Measurements from ENCODE around the gene SLC38A10.

The SLC38A10 gene

DNA sequence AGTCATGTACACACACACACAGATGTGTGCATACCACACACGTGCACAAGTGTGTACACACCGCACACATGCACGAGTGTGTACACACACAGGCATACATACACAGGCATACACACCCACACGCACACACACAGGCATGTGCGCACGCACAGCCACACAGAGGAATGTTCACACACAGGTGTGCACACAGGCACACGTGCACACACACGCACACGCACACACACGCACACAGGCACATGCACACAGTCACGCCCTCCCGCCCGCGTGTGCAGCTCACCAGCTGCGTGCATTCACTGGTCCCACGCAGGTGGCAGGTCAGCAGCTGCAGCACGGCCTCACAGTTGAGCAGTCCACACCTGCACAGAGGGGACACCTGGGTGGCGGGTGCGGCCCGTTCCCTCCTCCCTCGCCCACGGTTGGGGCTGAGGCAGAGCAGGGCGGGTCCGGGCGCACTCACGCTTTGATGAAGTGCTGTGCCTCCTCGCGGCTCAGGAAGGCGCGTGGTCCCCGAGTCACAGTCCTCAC lies 63.9 kb downstream of the SLC38A10 start:
- Histone ChIP-seq H3K9me3 (ENCODE audit: control insufficient read depth, low read length) (no peaks in the 10 kb centered on the region), H3K27me3 (ENCODE audit: control insufficient read depth, insufficient read depth, low read length) (no peaks in the 10 kb centered on the region), H3K9ac (no peak overlapping the region), H3K36me3 (ENCODE audit: control insufficient read depth, insufficient read depth, low read length) (no peaks in the 10 kb centered on the region), H2AFZ (no peak overlapping the region), H3K4me2 (ENCODE audit: low read length) (no peak overlapping the region), H3K4me1 (no peaks in the 10 kb centered on the region), H3K79me2 (peaks cover 2% of the 10 kb centered on the region), H3K4me3 (ENCODE audit: low read depth, low read length) (no peak overlapping the region), H3K27ac (no peak overlapping the region)
- TF ChIP-seq, protein P1, sequence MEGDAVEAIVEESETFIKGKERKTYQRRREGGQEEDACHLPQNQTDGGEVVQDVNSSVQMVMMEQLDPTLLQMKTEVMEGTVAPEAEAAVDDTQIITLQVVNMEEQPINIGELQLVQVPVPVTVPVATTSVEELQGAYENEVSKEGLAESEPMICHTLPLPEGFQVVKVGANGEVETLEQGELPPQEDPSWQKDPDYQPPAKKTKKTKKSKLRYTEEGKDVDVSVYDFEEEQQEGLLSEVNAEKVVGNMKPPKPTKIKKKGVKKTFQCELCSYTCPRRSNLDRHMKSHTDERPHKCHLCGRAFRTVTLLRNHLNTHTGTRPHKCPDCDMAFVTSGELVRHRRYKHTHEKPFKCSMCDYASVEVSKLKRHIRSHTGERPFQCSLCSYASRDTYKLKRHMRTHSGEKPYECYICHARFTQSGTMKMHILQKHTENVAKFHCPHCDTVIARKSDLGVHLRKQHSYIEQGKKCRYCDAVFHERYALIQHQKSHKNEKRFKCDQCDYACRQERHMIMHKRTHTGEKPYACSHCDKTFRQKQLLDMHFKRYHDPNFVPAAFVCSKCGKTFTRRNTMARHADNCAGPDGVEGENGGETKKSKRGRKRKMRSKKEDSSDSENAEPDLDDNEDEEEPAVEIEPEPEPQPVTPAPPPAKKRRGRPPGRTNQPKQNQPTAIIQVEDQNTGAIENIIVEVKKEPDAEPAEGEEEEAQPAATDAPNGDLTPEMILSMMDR (IDR thresholded peaks at IDR 0.05) = no peak

DNA sequence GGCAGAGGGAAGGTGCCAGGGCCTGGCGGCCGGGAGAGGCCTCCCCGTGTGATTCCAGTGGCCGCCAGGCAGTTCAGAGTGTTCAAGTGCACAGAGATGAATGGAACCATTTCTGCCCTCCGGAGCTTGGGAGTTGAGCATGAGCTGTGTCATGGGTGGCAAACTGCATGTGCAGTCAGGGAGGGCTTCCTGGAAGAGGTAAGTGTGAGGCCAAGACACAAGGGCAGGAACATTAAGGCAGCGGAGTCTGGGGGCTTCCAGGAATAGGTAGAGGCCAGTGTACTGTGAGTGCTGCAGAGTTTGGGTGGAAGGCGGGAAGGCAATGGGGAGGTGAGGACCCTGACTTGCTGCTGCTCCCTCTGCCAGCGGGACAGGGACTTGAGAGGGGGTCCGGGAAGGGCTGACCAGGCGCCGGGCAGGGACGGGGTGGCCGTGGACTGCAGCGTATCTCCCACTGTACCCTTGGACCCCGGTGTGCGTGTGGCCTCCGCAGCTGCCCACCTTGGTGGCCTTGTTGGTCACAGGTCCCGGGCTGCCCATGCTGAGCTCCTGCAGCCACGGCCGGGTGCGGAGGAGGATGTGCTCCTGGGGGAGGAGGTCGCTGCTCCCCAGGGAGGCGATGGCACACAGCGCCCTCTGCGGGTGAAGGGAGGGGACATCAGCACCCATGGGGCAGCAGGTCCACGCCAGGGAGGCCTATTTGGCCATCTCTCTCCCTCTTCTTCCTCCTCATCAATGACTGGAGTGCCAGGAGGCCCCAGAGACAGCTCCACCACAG lies 64.9 kb downstream of the SLC38A10 start:
- H3K9me3 ChIP-seq (ENCODE audit: control insufficient read depth, low read length) = no peaks in the 10 kb centered on the region
- H3K79me2 ChIP-seq = no peaks in the 10 kb centered on the region
- no peaks in the 10 kb centered on the region for H3K36me3 ChIP-seq (ENCODE audit: control insufficient read depth, insufficient read depth, low read length)
- no peak overlapping the region for H3K4me2 ChIP-seq (ENCODE audit: low read length)
- no peaks in the 10 kb centered on the region for H3K27me3 ChIP-seq (ENCODE audit: control insufficient read depth, insufficient read depth, low read length)
- TF ChIP-seq, protein P1 (IDR thresholded peaks at IDR 0.05) = no peak
- no peak overlapping the region for H3K27ac ChIP-seq
- no peaks in the 10 kb centered on the region for H3K4me1 ChIP-seq
- no peak overlapping the region for H2AFZ ChIP-seq
- no peak overlapping the region for H3K4me3 ChIP-seq (ENCODE audit: low read depth, low read length)
- H3K9ac ChIP-seq = no peak overlapping the region

DNA sequence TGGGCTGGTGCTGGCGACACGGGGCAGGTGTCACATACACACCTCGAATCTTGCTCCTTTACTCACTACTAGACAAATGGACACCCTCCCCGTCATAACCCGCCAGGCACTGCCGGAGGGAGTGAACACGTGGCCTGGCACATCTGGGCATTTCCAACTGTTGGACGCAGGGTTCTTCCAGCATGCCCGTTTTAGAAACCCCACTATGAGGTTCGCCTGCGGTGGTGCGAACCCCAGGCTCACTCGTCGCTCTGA lies 65.5 kb downstream of the SLC38A10 start:
- Histone ChIP-seq H3K27ac (no peak overlapping the region), H3K36me3 (ENCODE audit: control insufficient read depth, insufficient read depth, low read length) (no peaks in the 10 kb centered on the region), H3K4me1 (no peaks in the 10 kb centered on the region), H3K9me3 (ENCODE audit: control insufficient read depth, low read length) (no peaks in the 10 kb centered on the region), H3K4me2 (ENCODE audit: low read length) (no peak overlapping the region), H3K27me3 (ENCODE audit: control insufficient read depth, insufficient read depth, low read length) (no peaks in the 10 kb centered on the region), H3K9ac (no peak overlapping the region), H3K4me3 (ENCODE audit: low read depth, low read length) (no peak overlapping the region), H3K79me2 (no peaks in the 10 kb centered on the region), H2AFZ (no peak overlapping the region)
- TF ChIP-seq, protein P1 (IDR thresholded peaks at IDR 0.05) = no peak

DNA sequence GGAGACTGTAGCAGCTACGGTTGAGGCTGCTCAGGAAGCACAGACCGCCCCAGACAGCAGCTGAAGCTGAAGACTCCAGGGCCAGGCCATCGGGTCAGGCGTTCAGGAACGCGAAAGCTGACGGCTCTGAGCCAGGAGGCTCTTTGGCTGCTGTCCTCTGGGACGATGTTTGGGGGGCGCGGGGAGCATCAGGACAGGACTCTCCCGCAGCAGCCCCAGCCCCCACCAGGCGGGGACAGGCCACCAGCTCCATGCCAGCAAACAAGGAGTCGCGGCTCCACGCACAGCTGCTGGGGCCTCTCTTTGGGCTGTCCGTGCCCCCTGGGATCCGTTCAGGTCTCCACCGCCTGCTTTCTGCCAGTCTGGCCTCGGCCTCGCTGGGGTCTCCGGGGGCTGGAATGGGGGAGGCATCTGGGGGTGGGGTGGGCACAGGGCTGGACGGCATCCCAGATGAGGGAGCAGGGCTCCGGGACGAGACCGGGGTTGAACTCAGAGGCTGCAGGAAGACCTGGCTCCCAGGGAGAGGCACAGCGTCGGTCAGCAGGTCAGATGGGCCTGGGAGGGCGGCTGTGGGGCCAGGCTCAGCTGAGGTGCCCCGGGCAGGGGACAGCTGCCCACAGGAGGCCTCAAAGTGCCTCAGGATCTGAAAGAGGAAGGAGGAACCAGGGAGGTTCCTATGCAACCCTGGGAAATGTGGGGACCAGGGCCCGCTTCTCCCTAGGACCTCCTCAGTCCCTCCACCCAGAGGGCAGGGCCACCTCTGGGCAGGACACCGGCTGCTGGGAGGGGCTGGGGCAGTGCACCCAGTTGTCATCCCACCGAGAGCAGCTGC lies 66.1 kb downstream of the SLC38A10 start:
- H3K79me2 ChIP-seq = no peaks in the 10 kb centered on the region
- H3K4me2 ChIP-seq (ENCODE audit: low read length) = no peak overlapping the region
- no peak overlapping the region for H3K9ac ChIP-seq
- H3K36me3 ChIP-seq (ENCODE audit: control insufficient read depth, insufficient read depth, low read length) = no peaks in the 10 kb centered on the region
- H3K27ac ChIP-seq = no peak overlapping the region
- no peak overlapping the region for H3K4me3 ChIP-seq (ENCODE audit: low read depth, low read length)
- no peaks in the 10 kb centered on the region for H3K4me1 ChIP-seq
- no peaks in the 10 kb centered on the region for H3K27me3 ChIP-seq (ENCODE audit: control insufficient read depth, insufficient read depth, low read length)
- no peak overlapping the region for H2AFZ ChIP-seq
- TF ChIP-seq, protein P1 (IDR thresholded peaks at IDR 0.05) = no peak
- H3K9me3 ChIP-seq (ENCODE audit: control insufficient read depth, low read length) = no peaks in the 10 kb centered on the region

Data from parathyroid adenoma (tissue), 2 donors.